ENCODE data around the gene PANK1. TPM values are rescaled to one million over a fixed set of nuclear protein-coding genes. Genes with fewer than 3 reads are reported as not detected.

The PANK1 gene
- total and polyA plus RNA-seq, 2 donors (not counting 3 experiments of a cell fraction or from before 2014, with no cell fraction given) = 2.0 to 6.3 TPM

DNA sequence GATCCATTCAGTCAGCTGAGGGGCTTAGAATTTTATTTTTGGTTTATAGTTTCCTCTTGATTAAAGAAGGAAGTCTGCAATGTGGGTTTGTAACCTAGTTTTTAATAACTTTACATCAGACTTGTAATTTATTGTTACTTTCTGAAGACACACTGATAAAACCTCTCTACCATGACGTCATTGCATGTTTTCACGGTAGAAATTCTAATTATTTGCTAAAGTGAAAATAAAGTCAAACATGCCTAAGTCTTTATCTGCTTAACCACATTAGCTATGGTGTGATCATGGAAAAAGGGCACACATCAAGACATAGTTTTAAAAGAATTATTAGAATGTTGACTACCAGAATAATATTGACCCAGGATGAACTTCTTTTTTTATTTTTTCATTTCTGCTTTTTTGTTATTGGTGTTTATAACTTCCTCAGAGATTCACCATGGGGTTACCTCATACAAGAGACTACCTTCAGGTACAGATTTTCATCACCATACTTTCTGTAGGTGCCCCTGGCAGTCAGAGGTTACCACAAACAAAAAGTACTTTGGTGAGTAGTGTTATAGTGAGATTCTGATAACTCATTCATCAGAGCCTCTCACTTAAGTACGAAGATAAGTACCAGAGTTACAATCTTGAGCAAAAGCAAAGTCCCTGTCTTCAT, 7.0 kb upstream of the PANK1 start:
- Histone ChIP-seq H2AFZ (ENCODE audit: low read depth, low read length) (no peak overlapping the region), H3K27me3 (ENCODE audit: control insufficient read depth in 2 of 2, insufficient read depth in 2 of 2, low read length in 2 of 2) (peaks cover 2 to 3% of the 10 kb centered on the region in 2 experiments), H3K9me1 (replicated peaks; ENCODE audit: control insufficient read depth, extremely low read depth, insufficient read depth, low read length) (no peaks in the 10 kb centered on the region), H3K9me3 (replicated peaks; ENCODE audit: control insufficient read depth, insufficient read depth, low read length) (no peaks in the 10 kb centered on the region), H3K9ac (replicated peaks; ENCODE audit: extremely low read depth, insufficient read depth, low read length) (no peak overlapping the region), H3K79me2 (ENCODE audit: control insufficient read depth, insufficient read depth, low read length) (no peaks in the 10 kb centered on the region), H3K4me3 (replicated peaks in 1 of 3; ENCODE audit: insufficient read depth in 1 of 3, low read depth in 1 of 3, low read length in 3 of 3) (no peak overlapping the region), H3K4me2 (ENCODE audit: insufficient read depth, low read length) (no peak overlapping the region), H3K4me1 (ENCODE audit: control insufficient read depth, extremely low read depth, insufficient read depth, low read length) (no peaks in the 10 kb centered on the region), H3K36me3 (ENCODE audit: control insufficient read depth in 2 of 2, extremely low read depth in 1 of 2, insufficient read depth in 2 of 2, low read length in 2 of 2) (no peaks in the 10 kb centered on the region), H3K27ac (ENCODE audit: insufficient read depth, low read depth, low read length) (no peak overlapping the region), H4K20me1 (replicated peaks; ENCODE audit: control insufficient read depth, extremely low read depth, insufficient read depth, low read length) (no peaks in the 10 kb centered on the region)
- ChIA-PET CTCF (interaction anchor here (0.9 kb wide), 1 partner anchor 24 kb away, joined by 3 read pairs; no protein-coding TSS in a partner anchor), POLR2A (no interaction called here)
- BruUV-seq (replicated peaks) = no TSS peak
- intact Hi-C loops (cut with micrococcal nuclease) (no loop called here), dilution Hi-C loops (cut with MboI; ENCODE audit: extremely low pct_ligation_motif_present, low sequenced_read_pairs) (no loop called here)
- no peak for DNase-seq (ENCODE audit: low read depth, low spot score)
- FAIRE-seq = no peak
- TF ChIP-seq POLR2AphosphoS5 (IDR thresholded peaks at IDR 0.05; ENCODE audit: insufficient read depth, low read depth, low read length) (no peak), FOS (IDR thresholded peaks at IDR 0.05; ENCODE audit: borderline replicate concordance, insufficient read depth, low read length) (no peak), GATA2 (IDR thresholded peaks at IDR 0.05; ENCODE audit: insufficient read depth, insufficient read length, low read depth, low read length) (no peak), JUN (IDR thresholded peaks at IDR 0.05; ENCODE audit: borderline replicate concordance, insufficient read depth, insufficient read length, low read depth) (no peak), POLR2A (IDR thresholded peaks at IDR 0.05; ENCODE audit: low read depth, low read length) (no peak), EZH2 (IDR thresholded peaks at IDR 0.05; ENCODE audit: borderline replicate concordance, low read depth, low read length, severe bottlenecking) (no peak), MYC (IDR thresholded peaks at IDR 0.05; ENCODE audit: low read depth, low read length) (no peak)
- TF ChIP-seq, protein P1, sequence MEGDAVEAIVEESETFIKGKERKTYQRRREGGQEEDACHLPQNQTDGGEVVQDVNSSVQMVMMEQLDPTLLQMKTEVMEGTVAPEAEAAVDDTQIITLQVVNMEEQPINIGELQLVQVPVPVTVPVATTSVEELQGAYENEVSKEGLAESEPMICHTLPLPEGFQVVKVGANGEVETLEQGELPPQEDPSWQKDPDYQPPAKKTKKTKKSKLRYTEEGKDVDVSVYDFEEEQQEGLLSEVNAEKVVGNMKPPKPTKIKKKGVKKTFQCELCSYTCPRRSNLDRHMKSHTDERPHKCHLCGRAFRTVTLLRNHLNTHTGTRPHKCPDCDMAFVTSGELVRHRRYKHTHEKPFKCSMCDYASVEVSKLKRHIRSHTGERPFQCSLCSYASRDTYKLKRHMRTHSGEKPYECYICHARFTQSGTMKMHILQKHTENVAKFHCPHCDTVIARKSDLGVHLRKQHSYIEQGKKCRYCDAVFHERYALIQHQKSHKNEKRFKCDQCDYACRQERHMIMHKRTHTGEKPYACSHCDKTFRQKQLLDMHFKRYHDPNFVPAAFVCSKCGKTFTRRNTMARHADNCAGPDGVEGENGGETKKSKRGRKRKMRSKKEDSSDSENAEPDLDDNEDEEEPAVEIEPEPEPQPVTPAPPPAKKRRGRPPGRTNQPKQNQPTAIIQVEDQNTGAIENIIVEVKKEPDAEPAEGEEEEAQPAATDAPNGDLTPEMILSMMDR (IDR thresholded peaks at IDR 0.05; ENCODE audit: extremely low read depth in 1 of 2, insufficient read depth in 1 of 2, low read depth in 1 of 2, low read length in 2 of 2) = no peak
- TF ChIP-seq, protein P2, sequence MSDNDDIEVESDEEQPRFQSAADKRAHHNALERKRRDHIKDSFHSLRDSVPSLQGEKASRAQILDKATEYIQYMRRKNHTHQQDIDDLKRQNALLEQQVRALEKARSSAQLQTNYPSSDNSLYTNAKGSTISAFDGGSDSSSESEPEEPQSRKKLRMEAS (IDR thresholded peaks at IDR 0.05; ENCODE audit: insufficient read depth, insufficient read length) = no peak

Measured in endothelial cell of umbilical vein (primary cell).